ENCODE data around the gene NTN1. TPM values are rescaled to one million over a fixed set of nuclear protein-coding genes. Genes with fewer than 3 reads are reported as not detected.

Gene NTN1
- total RNA-seq, 1 donor from 2014 or later: 29.6 TPM

- intact Hi-C loops (cut with DNase I): no loop called here
- no peaks in the 10 kb centered on the region for H3K9me3 ChIP-seq
Measured at GRCh38 chr17:9283909-9284308, 262.6 kb downstream of the NTN1 start.

GRCh38 chr17:9284884-9285283, 263.6 kb downstream of the NTN1 start:
- H3K4me1 ChIP-seq: no peaks in the 10 kb centered on the region
- no peak overlapping the region for H3K4me3 ChIP-seq
- H3K27ac ChIP-seq: no peak overlapping the region
- no peaks in the 10 kb centered on the region for H3K36me3 ChIP-seq
- DNase-seq (ENCODE audit: low spot score in 2 of 2): no peak
- intact Hi-C loops (cut with DNase I): no loop called here
- H3K27me3 ChIP-seq: no peaks in the 10 kb centered on the region
- TF ChIP-seq, protein P1, sequence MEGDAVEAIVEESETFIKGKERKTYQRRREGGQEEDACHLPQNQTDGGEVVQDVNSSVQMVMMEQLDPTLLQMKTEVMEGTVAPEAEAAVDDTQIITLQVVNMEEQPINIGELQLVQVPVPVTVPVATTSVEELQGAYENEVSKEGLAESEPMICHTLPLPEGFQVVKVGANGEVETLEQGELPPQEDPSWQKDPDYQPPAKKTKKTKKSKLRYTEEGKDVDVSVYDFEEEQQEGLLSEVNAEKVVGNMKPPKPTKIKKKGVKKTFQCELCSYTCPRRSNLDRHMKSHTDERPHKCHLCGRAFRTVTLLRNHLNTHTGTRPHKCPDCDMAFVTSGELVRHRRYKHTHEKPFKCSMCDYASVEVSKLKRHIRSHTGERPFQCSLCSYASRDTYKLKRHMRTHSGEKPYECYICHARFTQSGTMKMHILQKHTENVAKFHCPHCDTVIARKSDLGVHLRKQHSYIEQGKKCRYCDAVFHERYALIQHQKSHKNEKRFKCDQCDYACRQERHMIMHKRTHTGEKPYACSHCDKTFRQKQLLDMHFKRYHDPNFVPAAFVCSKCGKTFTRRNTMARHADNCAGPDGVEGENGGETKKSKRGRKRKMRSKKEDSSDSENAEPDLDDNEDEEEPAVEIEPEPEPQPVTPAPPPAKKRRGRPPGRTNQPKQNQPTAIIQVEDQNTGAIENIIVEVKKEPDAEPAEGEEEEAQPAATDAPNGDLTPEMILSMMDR (IDR thresholded peaks at IDR 0.05): no peak
- no peaks in the 10 kb centered on the region for H3K9me3 ChIP-seq

More at GRCh38 chr17:9283909-9284308, 262.6 kb downstream of the NTN1 start:
- Histone ChIP-seq H3K4me1 (no peaks in the 10 kb centered on the region), H3K27me3 (no peaks in the 10 kb centered on the region), H3K27ac (no peak overlapping the region), H3K36me3 (no peaks in the 10 kb centered on the region), H3K4me3 (no peak overlapping the region)
- TF ChIP-seq, protein P1 (IDR thresholded peaks at IDR 0.05): no peak
- DNase-seq (ENCODE audit: low spot score in 2 of 2): no peak

DNA sequence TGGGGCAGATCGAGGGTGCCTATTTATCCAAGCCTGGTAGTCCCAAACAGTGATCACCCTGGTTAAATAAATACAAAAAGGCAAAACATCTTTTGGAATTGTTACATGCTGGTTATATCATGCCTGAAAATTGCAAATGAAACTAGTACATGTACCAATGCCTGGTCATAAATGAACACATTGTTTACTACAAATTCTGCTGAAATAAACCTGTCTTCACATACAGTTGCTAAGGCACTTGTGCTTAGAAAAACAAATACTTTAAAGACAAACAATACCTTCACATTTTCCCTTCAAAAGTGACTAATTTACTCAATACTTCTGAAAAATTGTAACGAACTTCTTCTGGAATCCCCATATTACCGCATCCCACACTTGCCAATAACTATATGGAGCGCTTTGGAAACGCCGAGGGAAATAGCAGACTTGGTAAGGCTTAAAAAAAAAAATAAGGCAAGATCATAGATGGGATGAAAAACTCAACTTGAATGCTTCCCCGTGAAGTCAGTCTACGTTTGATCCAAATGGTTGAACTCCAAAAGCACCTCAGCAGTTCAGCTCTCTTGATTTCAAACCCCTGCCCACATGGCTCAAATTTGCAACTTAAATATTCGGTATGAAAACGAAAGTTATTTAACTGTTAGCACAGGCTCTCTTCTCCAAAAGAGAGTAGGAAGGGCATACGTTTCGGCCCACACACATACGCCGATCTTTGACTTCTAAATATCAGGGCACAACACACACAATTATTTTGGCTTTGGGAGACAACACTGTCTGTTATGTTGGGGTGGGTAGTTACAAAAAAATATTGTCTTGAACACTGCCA, 264.5 kb downstream of the NTN1 start:
- intact Hi-C loops (cut with DNase I): no loop called here
- H3K4me3 ChIP-seq: no peak overlapping the region
- H3K9me3 ChIP-seq: no peaks in the 10 kb centered on the region
- no peaks in the 10 kb centered on the region for H3K27me3 ChIP-seq
- no peak for DNase-seq (ENCODE audit: low spot score in 2 of 2)
- H3K36me3 ChIP-seq: no peaks in the 10 kb centered on the region
- no peak overlapping the region for H3K27ac ChIP-seq
- no peaks in the 10 kb centered on the region for H3K4me1 ChIP-seq
- TF ChIP-seq, protein P1 (IDR thresholded peaks at IDR 0.05): no peak

DNA sequence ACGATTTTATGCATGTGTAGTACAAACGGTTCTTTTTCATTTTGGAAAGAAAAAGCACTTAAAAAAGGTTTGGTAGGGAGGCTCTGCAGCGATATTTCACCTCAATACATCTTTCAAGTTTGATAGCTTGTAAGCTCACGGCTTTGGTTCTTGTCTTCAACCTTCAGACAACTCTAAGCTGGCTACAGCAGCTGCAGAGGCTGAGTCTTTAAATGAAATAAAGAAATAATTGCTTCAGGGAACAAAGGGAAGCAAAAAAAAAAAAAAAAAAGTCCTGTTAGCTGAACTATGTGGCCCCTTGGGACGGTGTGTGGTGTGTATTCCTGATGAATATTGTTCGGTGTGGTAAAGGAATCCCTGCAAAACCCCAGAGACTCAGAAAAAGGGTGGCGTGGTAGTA, 265.1 kb downstream of the NTN1 start:
- H3K4me3 ChIP-seq: no peak overlapping the region

DNA sequence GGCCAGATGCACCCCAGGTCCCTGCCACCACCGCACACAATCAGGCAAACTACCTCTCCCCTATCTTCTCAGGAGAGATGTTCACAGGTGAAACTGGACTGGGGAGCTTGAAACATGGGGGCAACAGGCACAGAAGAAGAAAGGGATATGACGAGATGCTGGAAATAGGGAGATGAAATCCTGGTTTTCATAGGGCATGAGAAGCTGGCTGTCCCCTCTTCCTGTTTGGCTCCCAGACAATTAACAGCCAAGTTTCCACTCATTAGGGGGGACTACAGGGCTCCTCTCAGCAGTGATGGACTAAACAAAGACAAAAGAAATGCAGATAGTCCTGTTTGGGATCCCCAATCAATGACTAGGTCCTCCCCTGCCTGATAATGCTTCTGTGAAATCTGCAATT, 266.0 kb downstream of the NTN1 start:
- H3K4me1 ChIP-seq: peaks cover 0 to 7% of the 10 kb centered on the region in 2 donors
- intact Hi-C loops (cut with DNase I): no loop called here
- no peak for DNase-seq (ENCODE audit: low spot score in 2 of 2)
- TF ChIP-seq, protein P1 (IDR thresholded peaks at IDR 0.05): no peak
- H3K27ac ChIP-seq: no peak overlapping the region
- H3K27me3 ChIP-seq: no peaks in the 10 kb centered on the region
- H3K36me3 ChIP-seq: no peaks in the 10 kb centered on the region
- no peak overlapping the region for H3K4me3 ChIP-seq
- H3K9me3 ChIP-seq: no peaks in the 10 kb centered on the region

More for the DNA sequence above, 265.1 kb downstream of the NTN1 start:
- TF ChIP-seq, protein P1 (IDR thresholded peaks at IDR 0.05): no peak
- no peaks in the 10 kb centered on the region for H3K4me1 ChIP-seq
- H3K36me3 ChIP-seq: no peaks in the 10 kb centered on the region
- H3K27ac ChIP-seq: no peak overlapping the region
- no peaks in the 10 kb centered on the region for H3K27me3 ChIP-seq
- no peaks in the 10 kb centered on the region for H3K9me3 ChIP-seq
- intact Hi-C loops (cut with DNase I): no loop called here
- DNase-seq (ENCODE audit: low spot score in 2 of 2): no peak

All from ascending aorta (tissue), 2 donors.